Lung (tissue), 12 donors: Measurements from ENCODE around the gene PITPNM1. TPM values are rescaled to one million over a fixed set of nuclear protein-coding genes. Genes with fewer than 3 reads are reported as not detected.
A peak's percentile ranks its signal among the peaks of the same experiment; 100 is the strongest.

Experiments used
- ATAC-seq: fragments of 200-7000 bp; cut with Tn5 transposase; one replicate; pipeline ENCODE4 v1.9.1; 2020; ENCODE audit warnings: moderate number of reproducible peaks; ENCODE audit not compliant: insufficient read depth, low FRiP score
- DNase-seq, 3 donors: peaks; one replicate each; pipeline ENCODE4 v3.0.0-alpha.2; 2013 to 2017
- H3K27ac ChIP-seq, 2 donors: one replicate each; pipeline ENCODE4 v1.5.1; 2013; ENCODE audit warnings: mild to moderate bottlenecking in 2 of 2, moderate library complexity in 2 of 2, control low read depth in 1 of 2, inconsistent platforms in 1 of 2, low read depth in 1 of 2, low read length in 1 of 2
- H3K27me3 ChIP-seq, 3 donors: one replicate each; pipeline ENCODE4 v1.5.1; 2013; ENCODE audit warnings: low read length in 2 of 3; ENCODE audit not compliant: control insufficient read depth in 3 of 3, insufficient read depth in 3 of 3
- H3K36me3 ChIP-seq, 4 donors: one replicate each; pipeline ENCODE4 v1.5.1; 2013; ENCODE audit warnings: low read length in 4 of 4, mild to moderate bottlenecking in 1 of 4, moderate library complexity in 1 of 4; ENCODE audit not compliant: control insufficient read depth in 4 of 4, insufficient read depth in 4 of 4
- H3K4me1 ChIP-seq, 5 donors: one replicate each; pipeline ENCODE4 v1.5.1; 2013; ENCODE audit warnings: low read length in 5 of 5, mild to moderate bottlenecking in 2 of 5, moderate library complexity in 1 of 5; ENCODE audit not compliant: control insufficient read depth in 5 of 5, insufficient read depth in 5 of 5
- H3K4me3 ChIP-seq: one replicate; pipeline ENCODE4 v1.5.1; 2013; ENCODE audit warnings: mild to moderate bottlenecking, control low read depth, moderate library complexity
- H3K9ac ChIP-seq, 2 donors: one replicate each; pipeline ENCODE4 v1.5.1; 2013; ENCODE audit warnings: low read length in 2 of 2, control low read depth in 1 of 2; ENCODE audit not compliant: insufficient read depth in 1 of 2
- H3K9me3 ChIP-seq, 4 donors: one replicate each; pipeline ENCODE4 v1.5.1; 2013; ENCODE audit warnings: low read length in 3 of 4, mild to moderate bottlenecking in 1 of 4, moderate library complexity in 1 of 4; ENCODE audit not compliant: control insufficient read depth in 4 of 4, insufficient read depth in 3 of 4
- CTCF ChIP-seq: IDR thresholded peaks from 2 replicates; pipeline ENCODE4 v1.5.1; 2012; ENCODE audit warnings: mild to moderate bottlenecking; ENCODE audit errors: control extremely low read depth, extremely low read depth
- WGBS, 2 donors: extraction: QIAGEN DNeasy Blood & Tissue Kit; methylation state at CpG; one replicate each; pipeline ENCODE4 v1.1.7; 2013; 5-methylcytosine and 5-hydroxymethylcytosine counted together
- polyA plus RNA-seq, 2 donors: library from polyadenylated mRNA; stranded (reverse); fragments of 200-250 nt; gene quantifications; one replicate each; pipeline ENCODE4 v1.2.1, GENCODE V29; 2013
- total RNA-seq, 2 donors: library from RNA; depleted of rRNA in 1 of 2; stranded (reverse); fragments of >200 nt in 1 of 2; gene quantifications; one replicate each; pipeline ENCODE4 v1.2.1, GENCODE V29; 2014 to 2021
- donor health status: control.
- donor health status: control.
- donor health status: Bipolar disorder and iron deficiency.
- donor health status: healthy.
- donor health status: DM: yes; HTN: yes; CAD: no.

PITPNM1 gene
- total and polyA plus RNA-seq, 4 donors, result 23.2 to 67.3 (median 36.3) TPM

- no peak for TF ChIP-seq CTCF
- Histone ChIP-seq H3K4me3 (no peak overlapping the region), H3K9me3 (no peaks in the 10 kb centered on the region), H3K36me3 (no peaks in the 10 kb centered on the region), H3K4me1 (no peaks in the 10 kb centered on the region), H3K27me3 (no peaks in the 10 kb centered on the region), H3K27ac (no peak overlapping the region), H3K9ac (no peak overlapping the region)
- WGBS, 2 donors, result 87 to 88% methylated on average over 18 to 21 of the region's 21 CpGs
- DNase-seq, result no peak
- no peak for ATAC-seq
Observed at GRCh38 chr11:67453816-67454732, 51.1 kb downstream of the PITPNM1 start.

GRCh38 chr11:67452141-67452952 is 52.8 kb downstream of the PITPNM1 start, which contains the start of gene GPR152:
GPR152 (minus strand) TSS chr11:67452729; CDS start chr11:67452724, 5 bp downstream.
- Histone ChIP-seq H3K27me3 (no peaks in the 10 kb centered on the region), H3K27ac (peak within 1 kb of the TSS in 1 of 2 donors; percentile 48), H3K9me3 (no peaks in the 10 kb centered on the region), H3K36me3 (no peaks in the 10 kb centered on the region), H3K4me1 (no peaks in the 10 kb centered on the region), H3K4me3 (no peak within 1 kb of the TSS), H3K9ac (no peak within 1 kb of the TSS)
- DNase-seq, result no peak
- no peak for ATAC-seq
- TF ChIP-seq CTCF, result no peak
- 69 to 91% methylated on average over 33 of the region's 33 CpGs for WGBS, 2 donors

GRCh38 chr11:67451658-67451976 is 53.5 kb downstream of the PITPNM1 start:
- H3K27ac ChIP-seq, result peak overlapping the region in 1 of 2 donors; percentile 48
- no peaks in the 10 kb centered on the region for H3K4me1 ChIP-seq
- H3K9me3 ChIP-seq, result no peaks in the 10 kb centered on the region
- DNase-seq (no peak), ATAC-seq (no peak)
- no peaks in the 10 kb centered on the region for H3K27me3 ChIP-seq
- no peak for TF ChIP-seq CTCF
- H3K36me3 ChIP-seq, result no peaks in the 10 kb centered on the region
- H3K9ac ChIP-seq, result no peak overlapping the region
- 93 to 96% methylated on average over 14 of the region's 14 CpGs for WGBS, 2 donors
- no peak overlapping the region for H3K4me3 ChIP-seq
